Right lobe of liver (tissue), 4 donors: ENCODE data around the gene CTTNBP2.

Experiments used
- POLR2A ChIP-seq: fragments of 450-650 bp; IDR thresholded peaks from one replicate; pipeline ENCODE4 v1.6.1; 2017; ENCODE audit warnings: antibody characterized with exemption, mild to moderate bottlenecking
- TF ChIP-seq, protein P1 (sequence below), 4 donors: fragments of 200-600 bp in 3 of 4; fragments of 450-650 bp in 1 of 4; IDR thresholded peaks; one replicate each; pipeline versions ENCODE4 v1.5.1 to v1.8.0; 2016 to 2022; ENCODE audit warnings: antibody characterized with exemption in 4 of 4, mild to moderate bottlenecking in 2 of 4
- donor health status: DM: no; HTN: no; CAD: no.
- donor health status: DM: no; HTN: no; CAD: no.
- donor health status: DM: no; HTN: yes; CAD: no.

DNA sequence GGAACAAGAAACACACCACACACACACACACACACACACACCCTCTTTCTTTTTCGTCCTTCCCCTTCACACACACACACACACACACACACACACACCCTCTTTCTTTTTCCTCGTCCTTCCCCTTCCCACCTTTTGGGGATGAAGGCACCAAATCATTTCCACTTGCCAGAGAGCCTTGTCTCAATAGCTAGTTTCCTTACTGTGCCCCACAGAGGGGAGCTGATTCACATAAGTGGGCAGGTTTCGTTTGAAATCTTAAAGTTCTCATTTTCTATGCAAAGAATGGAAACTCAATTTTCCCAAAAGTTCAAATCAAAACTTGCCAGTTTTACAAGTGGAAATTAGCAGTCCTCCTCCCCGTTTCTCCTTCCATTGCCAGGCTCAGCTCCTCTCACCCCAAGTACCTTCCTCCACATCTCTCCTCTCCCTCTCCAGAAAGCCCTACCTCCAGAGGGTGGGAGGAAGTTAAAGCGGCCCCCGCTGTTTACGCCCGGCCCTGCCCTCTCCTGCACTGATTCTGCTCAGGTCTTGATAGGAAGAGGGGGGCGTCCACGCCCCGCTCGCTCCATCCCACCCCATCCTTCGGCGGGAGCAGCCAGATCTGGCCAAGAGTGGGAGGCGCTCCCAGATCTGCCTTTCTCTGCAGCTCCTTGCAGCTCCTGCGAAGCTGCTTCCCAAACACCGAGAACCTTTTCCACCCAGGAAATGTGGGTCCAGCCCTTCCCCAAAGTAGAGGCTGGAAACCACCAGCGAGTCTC is 1.3 kb downstream of the CTTNBP2 start:
- TF ChIP-seq, protein P1, sequence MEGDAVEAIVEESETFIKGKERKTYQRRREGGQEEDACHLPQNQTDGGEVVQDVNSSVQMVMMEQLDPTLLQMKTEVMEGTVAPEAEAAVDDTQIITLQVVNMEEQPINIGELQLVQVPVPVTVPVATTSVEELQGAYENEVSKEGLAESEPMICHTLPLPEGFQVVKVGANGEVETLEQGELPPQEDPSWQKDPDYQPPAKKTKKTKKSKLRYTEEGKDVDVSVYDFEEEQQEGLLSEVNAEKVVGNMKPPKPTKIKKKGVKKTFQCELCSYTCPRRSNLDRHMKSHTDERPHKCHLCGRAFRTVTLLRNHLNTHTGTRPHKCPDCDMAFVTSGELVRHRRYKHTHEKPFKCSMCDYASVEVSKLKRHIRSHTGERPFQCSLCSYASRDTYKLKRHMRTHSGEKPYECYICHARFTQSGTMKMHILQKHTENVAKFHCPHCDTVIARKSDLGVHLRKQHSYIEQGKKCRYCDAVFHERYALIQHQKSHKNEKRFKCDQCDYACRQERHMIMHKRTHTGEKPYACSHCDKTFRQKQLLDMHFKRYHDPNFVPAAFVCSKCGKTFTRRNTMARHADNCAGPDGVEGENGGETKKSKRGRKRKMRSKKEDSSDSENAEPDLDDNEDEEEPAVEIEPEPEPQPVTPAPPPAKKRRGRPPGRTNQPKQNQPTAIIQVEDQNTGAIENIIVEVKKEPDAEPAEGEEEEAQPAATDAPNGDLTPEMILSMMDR (IDR thresholded peaks at IDR 0.05), result no peak
- no peak for TF ChIP-seq POLR2A
